ENCODE data around the gene KRT82. TPM values are rescaled to one million over a fixed set of nuclear protein-coding genes. Genes with fewer than 3 reads are reported as not detected.

The KRT82 gene
- total RNA-seq, 1 donor from 2014 or later = not detected

- peaks cover 13% of the 10 kb centered on the region for H3K27me3 Mint-ChIP-seq
- no peak overlapping the region for H3K4me3 Mint-ChIP-seq
- H3K36me3 Mint-ChIP-seq (ENCODE audit: low read depth) = no peaks in the 10 kb centered on the region
- peak; percentile 86 for DNase-seq
- H3K4me1 Mint-ChIP-seq = no peaks in the 10 kb centered on the region
- H3K9me3 Mint-ChIP-seq = no peaks in the 10 kb centered on the region
- intact Hi-C loops (cut with micrococcal nuclease) = loop anchor here (5.0 kb wide), 1 partner anchor 500 kb away; no protein-coding TSS in a partner anchor
- no peak overlapping the region for H3K27ac Mint-ChIP-seq
Observed at GRCh38 chr12:52372216-52373154, 33.6 kb downstream of the KRT82 start.

- no peak overlapping the region for H3K4me3 Mint-ChIP-seq
- no peaks in the 10 kb centered on the region for H3K9me3 Mint-ChIP-seq
- H3K27ac Mint-ChIP-seq = no peak overlapping the region
- peaks cover 13% of the 10 kb centered on the region for H3K27me3 Mint-ChIP-seq
- H3K4me1 Mint-ChIP-seq = no peaks in the 10 kb centered on the region
- H3K36me3 Mint-ChIP-seq (ENCODE audit: low read depth) = no peaks in the 10 kb centered on the region
- intact Hi-C loops (cut with micrococcal nuclease) = loop anchor here (5.0 kb wide), 1 partner anchor 501 kb away; no protein-coding TSS in a partner anchor
- no peak for DNase-seq
Observed at GRCh38 chr12:52371716-52372115, 34.4 kb downstream of the KRT82 start.

GRCh38 chr12:52370926-52371608 is 35.1 kb downstream of the KRT82 start:
- H3K9me3 Mint-ChIP-seq = no peaks in the 10 kb centered on the region
- no peaks in the 10 kb centered on the region for H3K36me3 Mint-ChIP-seq (ENCODE audit: low read depth)
- no peak for DNase-seq
- no peaks in the 10 kb centered on the region for H3K4me1 Mint-ChIP-seq
- H3K27ac Mint-ChIP-seq = no peak overlapping the region
- H3K27me3 Mint-ChIP-seq = peaks cover 12% of the 10 kb centered on the region
- intact Hi-C loops (cut with micrococcal nuclease) = loop anchor here (5.0 kb wide), 1 partner anchor 501 kb away; no protein-coding TSS in a partner anchor
- no peak overlapping the region for H3K4me3 Mint-ChIP-seq

- DNase-seq = no peak
- intact Hi-C loops (cut with micrococcal nuclease) = loop anchor here (5.0 kb wide), 1 partner anchor 502 kb away; no protein-coding TSS in a partner anchor
- Mint-ChIP-seq H3K36me3 (ENCODE audit: low read depth) (no peaks in the 10 kb centered on the region), H3K9me3 (no peaks in the 10 kb centered on the region), H3K27ac (no peak overlapping the region), H3K27me3 (peaks cover 9% of the 10 kb centered on the region), H3K4me1 (no peaks in the 10 kb centered on the region), H3K4me3 (no peak overlapping the region)
Observed at GRCh38 chr12:52369809-52370208, 36.3 kb downstream of the KRT82 start.

- Mint-ChIP-seq H3K4me1 (no peaks in the 10 kb centered on the region), H3K27ac (no peak overlapping the region), H3K27me3 (peaks cover 9% of the 10 kb centered on the region), H3K9me3 (no peaks in the 10 kb centered on the region), H3K36me3 (ENCODE audit: low read depth) (no peaks in the 10 kb centered on the region), H3K4me3 (no peak overlapping the region)
- intact Hi-C loops (cut with micrococcal nuclease) = no loop called here
- no peak for DNase-seq
Observed at GRCh38 chr12:52369211-52369610, 36.9 kb downstream of the KRT82 start.

- Mint-ChIP-seq H3K4me3 (no peak overlapping the region), H3K4me1 (no peaks in the 10 kb centered on the region), H3K36me3 (ENCODE audit: low read depth) (no peaks in the 10 kb centered on the region), H3K27me3 (peaks cover 4% of the 10 kb centered on the region), H3K27ac (no peak overlapping the region), H3K9me3 (no peaks in the 10 kb centered on the region)
- DNase-seq = no peak
- intact Hi-C loops (cut with micrococcal nuclease) = no loop called here
Observed at GRCh38 chr12:52368508-52368907, 37.6 kb downstream of the KRT82 start.

- H3K4me3 Mint-ChIP-seq = no peak overlapping the region
- H3K27ac Mint-ChIP-seq = no peak overlapping the region
- DNase-seq = no peak
- no peaks in the 10 kb centered on the region for H3K9me3 Mint-ChIP-seq
- H3K36me3 Mint-ChIP-seq (ENCODE audit: low read depth) = no peaks in the 10 kb centered on the region
- peaks cover 4% of the 10 kb centered on the region for H3K27me3 Mint-ChIP-seq
- intact Hi-C loops (cut with micrococcal nuclease) = no loop called here
- H3K4me1 Mint-ChIP-seq = no peaks in the 10 kb centered on the region
Observed at GRCh38 chr12:52367876-52368275, 38.3 kb downstream of the KRT82 start.

GRCh38 chr12:52366738-52367485 is 39.2 kb downstream of the KRT82 start, which contains the start of gene KRT85:
Gene KRT85 (minus strand): TSS chr12:52367481. CDS start chr12:52367405, 76 bp downstream.
- Mint-ChIP-seq H3K27me3 (peaks cover 4% of the 10 kb centered on the region), H3K4me1 (no peaks in the 10 kb centered on the region), H3K4me3 (no peak within 1 kb of the TSS), H3K9me3 (no peaks in the 10 kb centered on the region), H3K27ac (no peak within 1 kb of the TSS), H3K36me3 (ENCODE audit: low read depth) (no peaks in the 10 kb centered on the region)
- intact Hi-C loops (cut with micrococcal nuclease) = no loop called here
- no peak for DNase-seq

GRCh38 chr12:52364901-52365489 is 41.1 kb downstream of the KRT82 start:
- intact Hi-C loops (cut with micrococcal nuclease) = no loop called here

GRCh38 chr12:52364061-52364460 is 42.1 kb downstream of the KRT82 start:
- DNase-seq = no peak
- no peak overlapping the region for H3K4me3 Mint-ChIP-seq
- H3K9me3 Mint-ChIP-seq = no peaks in the 10 kb centered on the region
- H3K27ac Mint-ChIP-seq = no peak overlapping the region
- no peaks in the 10 kb centered on the region for H3K36me3 Mint-ChIP-seq (ENCODE audit: low read depth)
- peaks cover 4% of the 10 kb centered on the region for H3K4me1 Mint-ChIP-seq
- peaks cover 4% of the 10 kb centered on the region for H3K27me3 Mint-ChIP-seq
- intact Hi-C loops (cut with micrococcal nuclease) = no loop called here

More at GRCh38 chr12:52364901-52365489, 41.1 kb downstream of the KRT82 start:
- Mint-ChIP-seq H3K36me3 (ENCODE audit: low read depth) (no peaks in the 10 kb centered on the region), H3K4me3 (no peak overlapping the region), H3K9me3 (no peaks in the 10 kb centered on the region), H3K27ac (no peak overlapping the region), H3K27me3 (peaks cover 2% of the 10 kb centered on the region), H3K4me1 (no peaks in the 10 kb centered on the region)
- DNase-seq = no peak

GRCh38 chr12:52363111-52363679 is 42.9 kb downstream of the KRT82 start:
- no peak for DNase-seq
- no peaks in the 10 kb centered on the region for H3K9me3 Mint-ChIP-seq
- H3K27ac Mint-ChIP-seq = no peak overlapping the region
- no peak overlapping the region for H3K4me3 Mint-ChIP-seq
- intact Hi-C loops (cut with micrococcal nuclease) = no loop called here
- H3K4me1 Mint-ChIP-seq = peaks cover 12% of the 10 kb centered on the region
- no peaks in the 10 kb centered on the region for H3K36me3 Mint-ChIP-seq (ENCODE audit: low read depth)
- peaks cover 2% of the 10 kb centered on the region for H3K27me3 Mint-ChIP-seq

- no peak overlapping the region for H3K27ac Mint-ChIP-seq
- DNase-seq = peak; percentile 63
- intact Hi-C loops (cut with micrococcal nuclease) = no loop called here
- no peak overlapping the region for H3K4me3 Mint-ChIP-seq
- peaks cover 2% of the 10 kb centered on the region for H3K27me3 Mint-ChIP-seq
- peaks cover 12% of the 10 kb centered on the region for H3K4me1 Mint-ChIP-seq
- no peaks in the 10 kb centered on the region for H3K36me3 Mint-ChIP-seq (ENCODE audit: low read depth)
- H3K9me3 Mint-ChIP-seq = no peaks in the 10 kb centered on the region
Observed at GRCh38 chr12:52362118-52362726, 43.9 kb downstream of the KRT82 start.

- Mint-ChIP-seq H3K4me3 (no peak overlapping the region), H3K9me3 (no peaks in the 10 kb centered on the region), H3K4me1 (peaks cover 12% of the 10 kb centered on the region), H3K27me3 (peaks cover 2% of the 10 kb centered on the region), H3K27ac (no peak overlapping the region), H3K36me3 (ENCODE audit: low read depth) (no peaks in the 10 kb centered on the region)
- no peak for DNase-seq
- intact Hi-C loops (cut with micrococcal nuclease) = no loop called here
Observed at GRCh38 chr12:52361553-52361952, 44.6 kb downstream of the KRT82 start.

All from activated CD4-positive, alpha-beta T cell treated with anti-CD3 and anti-CD28 coated beads, Interleukin-2, amount 10 ng/mL, durations not matched to agents 24 days and 14 days (primary cell).